Activated T-cell treated with anti-CD3 and anti-CD28 coated beads for 24 hours (primary cell): ENCODE results near the gene HYAL1.

Experiments
- DNase-seq: peaks from one replicate; pipeline ENCODE4 v3.0.0-alpha.2; 2020; ENCODE audit warnings: low read depth

HYAL1 gene

GRCh38 chr3:50334339-50335075, 31.1 kb upstream of the HYAL1 start:
- no peak for DNase-seq

GRCh38 chr3:50333744-50334328, 30.5 kb upstream of the HYAL1 start:
- no peak for DNase-seq

GRCh38 chr3:50331364-50331907, 28.1 kb upstream of the HYAL1 start:
- DNase-seq, result no peak

GRCh38 chr3:50330330-50330729, 27.0 kb upstream of the HYAL1 start:
- no peak for DNase-seq

- DNase-seq, result peak; percentile 92
Measured at GRCh38 chr3:50327943-50328691, 24.7 kb upstream of the HYAL1 start, which contains the start of gene TUSC2. TSS of gene TUSC2 (minus strand) at chr3:50328223. CDS start at chr3:50328099, 124 bp downstream.

GRCh38 chr3:50327129-50327528, 23.8 kb upstream of the HYAL1 start:
- DNase-seq, result no peak

GRCh38 chr3:50326182-50326541, 22.8 kb upstream of the HYAL1 start:
- no peak for DNase-seq

GRCh38 chr3:50325497-50326181, 22.3 kb upstream of the HYAL1 start:
- no peak for DNase-seq

GRCh38 chr3:50325113-50325480, 21.7 kb upstream of the HYAL1 start:
- no peak for DNase-seq

GRCh38 chr3:50324351-50325112, 21.2 kb upstream of the HYAL1 start:
- DNase-seq, result peak; percentile 39

- DNase-seq, result no peak
Measured at GRCh38 chr3:50323614-50324199, 20.3 kb upstream of the HYAL1 start.

GRCh38 chr3:50323092-50323600, 19.8 kb upstream of the HYAL1 start:
- DNase-seq, result no peak

GRCh38 chr3:50322386-50323091, 19.2 kb upstream of the HYAL1 start, which contains the start of gene HYAL2:
TSS of gene HYAL2 (minus strand) at chr3:50322745. CDS start at chr3:50320489, 2,256 bp downstream.
- DNase-seq, result no peak

GRCh38 chr3:50322115-50322385, 18.7 kb upstream of the HYAL1 start:
- DNase-seq, result no peak

- DNase-seq, result peak; percentile 76
Measured at GRCh38 chr3:50321336-50322114, 18.2 kb upstream of the HYAL1 start.

- peak; percentile 54 for DNase-seq
Measured at GRCh38 chr3:50320853-50321335, 17.5 kb upstream of the HYAL1 start.

GRCh38 chr3:50319894-50320625, 16.7 kb upstream of the HYAL1 start:
- no peak for DNase-seq

- no peak for DNase-seq
Measured at GRCh38 chr3:50319181-50319893, 16.0 kb upstream of the HYAL1 start.
